GM10847 (cell line): ENCODE data around the gene PNMT.

Experiments used
- POLR2A ChIP-seq: IDR thresholded peaks from 2 replicates; pipeline ENCODE4 v1.6.1; 2011; ENCODE audit not compliant: insufficient read length; ENCODE audit errors: extremely low read depth

Gene PNMT

GRCh38 chr17:39659279-39660010 is 8.8 kb upstream of the PNMT start:
- TF ChIP-seq POLR2A, result no peak

GRCh38 chr17:39660011-39660360 is 8.3 kb upstream of the PNMT start:
- no peak for TF ChIP-seq POLR2A

GRCh38 chr17:39660397-39661385 is 7.6 kb upstream of the PNMT start:
- TF ChIP-seq POLR2A, result no peak

GRCh38 chr17:39661744-39662541 is 6.3 kb upstream of the PNMT start:
- no peak for TF ChIP-seq POLR2A

GRCh38 chr17:39662551-39663339 is 5.5 kb upstream of the PNMT start:
- no peak for TF ChIP-seq POLR2A

GRCh38 chr17:39663340-39663687 is 4.9 kb upstream of the PNMT start:
- no peak for TF ChIP-seq POLR2A

GRCh38 chr17:39663688-39664580 is 4.3 kb upstream of the PNMT start:
- TF ChIP-seq POLR2A, result no peak

GRCh38 chr17:39664581-39665561 is 3.4 kb upstream of the PNMT start, which contains the start of gene TCAP:
TSS of gene TCAP (plus strand) at chr17:39665349. CDS start at chr17:39665360, 11 bp downstream.
- no peak for TF ChIP-seq POLR2A

GRCh38 chr17:39665642-39666224 is 2.5 kb upstream of the PNMT start:
- no peak for TF ChIP-seq POLR2A

- no peak for TF ChIP-seq POLR2A
These were observed 2.0 kb upstream of the PNMT start for GRCh38 chr17:39666231-39666600.

- no peak for TF ChIP-seq POLR2A
These were observed 1.5 kb upstream of the PNMT start for GRCh38 chr17:39666601-39667261.

- TF ChIP-seq POLR2A, result no peak
These were observed 850 bp upstream of the PNMT start for GRCh38 chr17:39667262-39667944.
